HCT116 (cell line): Measurements from ENCODE around the gene KIAA1671. TPM values are rescaled to one million over a fixed set of nuclear protein-coding genes. Genes with fewer than 3 reads are reported as not detected.

Experiments used
- ATAC-seq: fragments of 200-7000 bp; cut with Tn5 transposase; 2 replicates; pipeline ENCODE4 v1.9.1; 2020; ENCODE audit warnings: mild to moderate bottlenecking, moderate library complexity
- BruUV-seq: library from RNA; stranded (reverse); fragments of 400-500 nt; replicated peaks from 2 replicates; lab custom pipeline; 2021; lab: Mats Ljungman, UMichigan
- CTCF ChIA-PET: fragments of 300-600 bp; sonication (Branson Sonifier 250); formaldehyde crosslinking; loops from one replicate; lab custom pipeline; 2021; ENCODE audit warnings: antibody characterized with exemption; lab: Charles Lee
- POLR2A ChIA-PET: fragments of 300-600, 350-600 bp; sonication (Branson Sonifier 250); formaldehyde crosslinking; loops from one replicate; lab custom pipeline; 2021; ENCODE audit warnings: antibody characterized with exemption; lab: Charles Lee
- RAD21 ChIA-PET, 2 experiments: fragments of 300-600 bp; sonication (Branson Sonifier 250); formaldehyde crosslinking; loops; one replicate each; lab custom pipeline; 2023; ENCODE audit warnings: low total read pairs in 2 of 2; ENCODE audit not compliant: uncharacterized antibody in 2 of 2, unreplicated experiment in 2 of 2, low non-redundant PET in 1 of 2; lab: Charles Lee
- DNase-seq: peaks from one replicate; pipeline ENCODE4 v3.0.0-alpha.2; 2010; ENCODE audit warnings: low read depth, low spot score
- H2AFZ ChIP-seq: fragments of 200-600 bp; shearing (Covaris generic), sonication (generic); 2 replicates; pipeline ENCODE4 v1.6.1; 2017; ENCODE audit warnings: low read depth, mixed run types, mixed read lengths, antibody characterized with exemption, low read length; ENCODE audit not compliant: poor library complexity, severe bottlenecking
- H3K27ac ChIP-seq: 2 replicates; pipeline ENCODE4 v1.5.1; 2012; ENCODE audit warnings: low read depth, low read length
- H3K27me3 ChIP-seq: fragments of 200-600 bp; sonication (generic); 2 replicates; pipeline ENCODE4 v1.6.1; 2016; ENCODE audit warnings: mixed run types, low read length, mixed read lengths; ENCODE audit not compliant: insufficient read depth
- H3K36me3 ChIP-seq, 2 experiments: fragments of 200-500 bp in 1 of 2; fragments of 200-600 bp in 1 of 2; sonication (Bioruptor generic) in 1 of 2; sonication (generic) in 1 of 2; 2 replicates each; pipeline versions ENCODE4 v1.5.1 to v1.6.1; 2014 to 2016; ENCODE audit warnings: low read length in 2 of 2, inconsistent platforms in 1 of 2, mixed read lengths in 1 of 2, mixed run types in 1 of 2; ENCODE audit not compliant: insufficient read depth in 2 of 2, control insufficient read depth in 1 of 2
- H3K4me1 ChIP-seq, 2 experiments: fragments of 200-600 bp in 1 of 2; sonication (generic) in 1 of 2; 2 replicates each; pipeline versions ENCODE4 v1.5.1 to v1.6.1; 2012 to 2017; ENCODE audit warnings: low read length in 2 of 2, inconsistent platforms in 1 of 2, mild to moderate bottlenecking in 1 of 2, mixed read lengths in 1 of 2, mixed run types in 1 of 2, moderate library complexity in 1 of 2; ENCODE audit not compliant: insufficient read depth in 2 of 2, control insufficient read depth in 1 of 2
- H3K4me2 ChIP-seq: fragments of 200-600 bp; sonication (generic); 2 replicates; pipeline ENCODE4 v1.6.1; 2017; ENCODE audit warnings: mixed run types, low read length, mixed read lengths
- H3K4me3 ChIP-seq, 2 experiments: fragments of 200-600 bp in 1 of 2; sonication (generic) in 1 of 2; replicated peaks in 1 of 2; 2 replicates each; pipeline ENCODE4 v1.5.1; 2011 to 2016; ENCODE audit warnings: low read length in 2 of 2, control low read depth in 1 of 2, low read depth in 1 of 2, mild to moderate bottlenecking in 1 of 2, mixed read lengths in 1 of 2, mixed run types in 1 of 2
- H3K79me2 ChIP-seq: fragments of 200-600 bp; sonication (generic); 2 replicates; pipeline ENCODE4 v1.6.1; 2017; ENCODE audit warnings: mild to moderate bottlenecking, mixed run types, low read length, moderate library complexity, mixed read lengths; ENCODE audit not compliant: insufficient read depth
- H3K9ac ChIP-seq: fragments of 200-600 bp; sonication (generic); 2 replicates; pipeline ENCODE4 v1.6.1; 2016; ENCODE audit warnings: low read length, mixed read lengths
- H3K9me2 ChIP-seq: fragments of 200-600 bp; sonication (generic), shearing (Covaris generic); 2 replicates; pipeline ENCODE4 v1.6.1; 2017; ENCODE audit warnings: mixed run types, mild to moderate bottlenecking, moderate library complexity; ENCODE audit not compliant: insufficient read depth
- H3K9me3 ChIP-seq, 2 experiments: fragments of 200-500 bp in 1 of 2; fragments of 200-600 bp in 1 of 2; sonication (Bioruptor generic) in 1 of 2; sonication (generic) in 1 of 2; 2 replicates each; pipeline ENCODE4 v1.6.1; 2014 to 2017; ENCODE audit warnings: low read length in 2 of 2, mixed read lengths in 2 of 2, inconsistent platforms in 1 of 2, low read depth in 1 of 2, mild to moderate bottlenecking in 1 of 2, mixed run types in 1 of 2, moderate library complexity in 1 of 2; ENCODE audit not compliant: control insufficient read depth in 1 of 2, insufficient read depth in 1 of 2
- H4K20me1 ChIP-seq: fragments of 200-600 bp; sonication (generic), shearing (Covaris generic); 2 replicates; pipeline ENCODE4 v1.6.1; 2017; ENCODE audit warnings: mixed run types, mild to moderate bottlenecking, moderate library complexity; ENCODE audit not compliant: insufficient read depth
- CEBPB ChIP-seq: IDR thresholded peaks from 2 replicates; pipeline ENCODE4 v1.6.1; 2012; ENCODE audit warnings: low read depth
- EGR1 ChIP-seq: IDR thresholded peaks from 2 replicates; pipeline ENCODE4 v1.6.1; 2012; ENCODE audit warnings: low read depth
- ELF1 ChIP-seq: IDR thresholded peaks from 2 replicates; pipeline ENCODE4 v1.6.1; 2012; ENCODE audit warnings: low read depth, borderline replicate concordance
- EZH2 ChIP-seq: fragments of 200-600 bp; sonication (generic); IDR thresholded peaks from 2 replicates; pipeline ENCODE4 v1.6.1; 2017; ENCODE audit warnings: antibody characterized with exemption, mixed run types
- FOSL1 ChIP-seq: IDR thresholded peaks from 2 replicates; pipeline ENCODE4 v1.6.1; 2012; ENCODE audit warnings: low read depth
- POLR2AphosphoS5 ChIP-seq: IDR thresholded peaks from 2 replicates; pipeline ENCODE4 v1.6.1; 2011; ENCODE audit warnings: mild to moderate bottlenecking, low read depth, low read length, moderate library complexity
- RAD21 ChIP-seq: IDR thresholded peaks from 2 replicates; pipeline ENCODE4 v1.6.1; 2012; ENCODE audit warnings: low read depth, mild to moderate bottlenecking
- REST ChIP-seq: IDR thresholded peaks from 2 replicates; pipeline ENCODE4 v1.6.1; 2012; ENCODE audit warnings: low read depth
- SRF ChIP-seq: IDR thresholded peaks from 2 replicates; pipeline ENCODE4 v1.6.1; 2012; ENCODE audit warnings: low read depth
- TCF7L2 ChIP-seq: IDR thresholded peaks from 2 replicates; pipeline ENCODE4 v1.7.0; 2011; ENCODE audit warnings: borderline replicate concordance, inconsistent platforms; ENCODE audit not compliant: insufficient read depth, insufficient read length; ENCODE audit errors: extremely low read depth
- YY1 ChIP-seq: IDR thresholded peaks from 2 replicates; pipeline ENCODE4 v1.6.1; 2011; ENCODE audit warnings: low read length, low read depth, moderate library complexity, mild to moderate bottlenecking; ENCODE audit not compliant: insufficient replicate concordance; ENCODE audit errors: extremely low read depth
- ZNF274 ChIP-seq: fragments of 200-500 bp; sonication (Bioruptor generic); IDR thresholded peaks from 2 replicates; pipeline ENCODE4 v1.6.1; 2014; ENCODE audit warnings: mild to moderate bottlenecking, low read depth, low read length, inconsistent platforms
- intact Hi-C: fragments of 100-400 bp; cut with micrococcal nuclease; formaldehyde crosslinking; loops from 2 replicates; pipeline ENCODE4 v1.10.0; 2022
- total RNA-seq: library from RNA; stranded (reverse); gene quantifications from one replicate; pipeline ENCODE4 v1.2.1, GENCODE V29; 2021; ENCODE audit not compliant: unreplicated experiment

Gene KIAA1671
- total RNA-seq, 1 experiment from 2014 or later: 36.8 TPM

DNA sequence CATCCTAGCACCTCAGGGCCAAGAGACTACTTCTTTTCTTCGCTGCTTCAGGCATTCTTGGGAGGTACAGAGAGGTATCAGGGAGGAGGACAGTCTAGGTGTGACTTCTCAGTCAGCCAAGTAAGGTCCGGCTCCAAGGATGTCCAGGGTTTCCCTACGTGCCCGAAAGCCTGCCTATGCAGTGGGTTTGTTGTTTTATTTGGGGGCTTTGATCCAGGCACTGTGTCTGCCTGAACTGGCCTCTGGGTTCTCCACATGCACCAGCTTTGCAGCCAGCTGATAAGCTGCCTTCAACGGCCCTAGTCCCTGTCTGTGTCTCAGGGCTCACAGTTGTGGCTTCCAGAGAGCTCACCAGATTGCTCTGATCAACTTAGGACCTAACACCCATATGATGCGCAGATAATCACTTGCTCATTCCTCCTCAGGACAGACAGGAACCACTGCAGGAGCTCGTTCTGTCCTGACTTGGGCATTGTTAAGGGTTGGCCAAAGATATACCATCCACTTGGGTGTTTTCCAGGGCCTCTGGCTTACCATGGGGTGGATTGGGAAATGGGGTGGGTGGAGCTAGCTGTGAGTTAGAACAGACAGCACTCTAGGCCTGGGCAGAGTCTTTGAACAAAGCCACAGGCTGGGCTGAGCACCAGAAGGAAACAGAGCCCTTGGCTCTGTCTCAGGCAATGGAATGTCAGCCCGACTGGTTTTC, 201.6 kb downstream of the KIAA1671 start:
- H3K4me1 ChIP-seq: peaks cover 5 to 6% of the 10 kb centered on the region in 2 experiments; a peak in 2 of 4 replicates
- intact Hi-C loops: no loop called here
- H3K9ac ChIP-seq: no peak overlapping the region
- no peaks in the 10 kb centered on the region; the same call in 1 of the 2 replicates for H3K79me2 ChIP-seq
- peak; percentile 76 for ATAC-seq
- H3K9me3 ChIP-seq: no peaks in the 10 kb centered on the region
- no peak overlapping the region for H3K4me2 ChIP-seq
- no peak for DNase-seq
- no peak overlapping the region for H2AFZ ChIP-seq
- RAD21 ChIA-PET: interaction anchor here in 1 of 2 experiments (1.1 kb wide), 1 partner anchor 72 kb away, joined by 3 read pairs; no protein-coding TSS in a partner anchor
- TF ChIP-seq POLR2AphosphoS5 (no peak), CEBPB (0 out of 2 replicates have a peak, but pooled peaks have one; percentile 47)
- no peaks in the 10 kb centered on the region for H3K27me3 ChIP-seq
- POLR2A ChIA-PET: no interaction called here
- no TSS peak for BruUV-seq
- H3K36me3 ChIP-seq: no peaks in the 10 kb centered on the region; a peak in 1 of 4 replicates
- no peak overlapping the region for H3K27ac ChIP-seq
- H3K9me2 ChIP-seq: no peaks in the 10 kb centered on the region
- no peaks in the 10 kb centered on the region for H4K20me1 ChIP-seq
- H3K4me3 ChIP-seq: no peak overlapping the region
- CTCF ChIA-PET: no interaction called here

- no TSS peak for BruUV-seq
- Histone ChIP-seq H3K79me2 (no peaks in the 10 kb centered on the region; the same call in 1 of the 2 replicates), H4K20me1 (no peaks in the 10 kb centered on the region), H3K4me1 (peaks cover 5 to 6% of the 10 kb centered on the region in 2 experiments; a peak in 2 of 4 replicates), H2AFZ (no peak overlapping the region), H3K9me2 (no peaks in the 10 kb centered on the region), H3K36me3 (no peaks in the 10 kb centered on the region; a peak in 1 of 4 replicates), H3K27ac (no peak overlapping the region), H3K4me3 (no peak overlapping the region), H3K9me3 (no peaks in the 10 kb centered on the region), H3K27me3 (no peaks in the 10 kb centered on the region), H3K9ac (no peak overlapping the region), H3K4me2 (no peak overlapping the region)
- ATAC-seq (peak; percentile 36; the same call in 1 of the 2 replicates), DNase-seq (no peak)
- ChIA-PET POLR2A (no interaction called here), RAD21 (interaction anchor here in 1 of 2 experiments (1.1 kb wide), 1 partner anchor 73 kb away, joined by 3 read pairs; no protein-coding TSS in a partner anchor), CTCF (no interaction called here)
- intact Hi-C loops: no loop called here
- no peak for TF ChIP-seq EZH2
- no peak for TF ChIP-seq ELF1
- TF ChIP-seq POLR2AphosphoS5: no peak
- TF ChIP-seq REST: no peak
- no peak for TF ChIP-seq ZNF274
- no peak for TF ChIP-seq TCF7L2
- TF ChIP-seq SRF: no peak
- no peak for TF ChIP-seq CEBPB
- no peak for TF ChIP-seq FOSL1
- no peak for TF ChIP-seq YY1
- no peak for TF ChIP-seq EGR1
- TF ChIP-seq RAD21: no peak
These were observed 202.1 kb downstream of the KIAA1671 start for GRCh38 chr22:25154667-25154999.
